Kidney (tissue), 14 donors: ENCODE measurements around the gene OSBPL10. TPM values are rescaled to one million over a fixed set of nuclear protein-coding genes. Genes with fewer than 3 reads are reported as not detected.

Source experiments
- DNase-seq, 5 donors: peaks; one replicate each; pipeline ENCODE4 v3.0.0-alpha.2; 2013 to 2020
- FAIRE-seq: peaks from 2 replicates; lab custom pipeline; 2012; peaks lifted over from hg19 to GRCh38; lab: Jason Lieb, UNC
- H3K27ac ChIP-seq, 2 donors: one replicate each; pipeline ENCODE4 v1.7.0; 2013; ENCODE audit warnings: low read depth in 2 of 2, low read length in 2 of 2, inconsistent platforms in 1 of 2
- H3K27me3 ChIP-seq: one replicate; pipeline ENCODE4 v1.7.1; 2013; ENCODE audit warnings: low read length, inconsistent platforms; ENCODE audit not compliant: control insufficient read depth, insufficient read depth
- H3K36me3 ChIP-seq, 3 donors: one replicate each; pipeline versions ENCODE4 v1.7.0 to v1.7.1; 2013; ENCODE audit warnings: low read length in 3 of 3, control low read depth in 1 of 3, inconsistent platforms in 1 of 3; ENCODE audit not compliant: insufficient read depth in 3 of 3, control insufficient read depth in 2 of 3
- H3K4me1 ChIP-seq, 3 donors: one replicate each; pipeline versions ENCODE4 v1.7.0 to v1.7.1; 2013; ENCODE audit warnings: low read length in 3 of 3, inconsistent platforms in 1 of 3, low read depth in 1 of 3; ENCODE audit not compliant: control insufficient read depth in 2 of 3, insufficient read depth in 2 of 3
- H3K4me3 ChIP-seq, 3 donors: one replicate each; pipeline versions ENCODE4 v1.7.0 to v1.8.1; 2013; ENCODE audit warnings: low read length in 3 of 3, control low read depth in 1 of 3, inconsistent platforms in 1 of 3
- H3K9ac ChIP-seq, 3 donors: one replicate each; pipeline versions ENCODE4 v1.7.0 to v1.7.1; 2013; ENCODE audit warnings: low read length in 3 of 3, control low read depth in 1 of 3, inconsistent platforms in 1 of 3
- H3K9me3 ChIP-seq, 3 donors: one replicate each; pipeline versions ENCODE4 v1.7.0 to v1.7.1; 2013; ENCODE audit warnings: low read length in 3 of 3, control low read depth in 1 of 3, inconsistent platforms in 1 of 3; ENCODE audit not compliant: control insufficient read depth in 2 of 3, insufficient read depth in 1 of 3
- intact Hi-C: fragments of 100-400 bp; cut with DNase I; formaldehyde crosslinking; loops from one replicate; pipeline ENCODE4 v1.11.1; 2022
- polyA plus RNA-seq: library from polyadenylated mRNA; stranded (reverse); fragments of 350-450 nt; fragmentation: Illumina TruSeq; extraction: RNeasy Lipid Tissue Mini Kit (QIAGEN cat#74804); gene quantifications from one replicate; pipeline ENCODE4 v1.2.3, GENCODE V29; 2014; ENCODE audit warnings: low read depth, low replicate concordance; ENCODE audit not compliant: insufficient read depth
- total RNA-seq: library from RNA; stranded (reverse); fragmentation: NEBNext Ultra II Directional; extraction: Animal tissue kit (Norgen Biotek cat#: 25700); gene quantifications from one replicate; pipeline ENCODE4 v1.2.1, GENCODE V29; 2021
- TF ChIP-seq, protein P1 (sequence below): IDR thresholded peaks from 3 replicates; pipeline ENCODE4 v1.5.1; 2012; ENCODE audit warnings: mild to moderate bottlenecking, moderate library complexity, borderline replicate concordance; ENCODE audit not compliant: insufficient read depth; ENCODE audit errors: extremely low read depth
- donor health status: control.
- donor health status: control.
- donor health status: control.
- donor health status: control.
- donor health status: control.
- donor health status: DM: yes; HTN: yes; CAD: no.
- donor health status: Normal renal cell carcinoma (clear cell type).

The OSBPL10 gene
- total and polyA plus RNA-seq, 2 donors from 2014 or later = 11.8 to 89.3 TPM

DNA sequence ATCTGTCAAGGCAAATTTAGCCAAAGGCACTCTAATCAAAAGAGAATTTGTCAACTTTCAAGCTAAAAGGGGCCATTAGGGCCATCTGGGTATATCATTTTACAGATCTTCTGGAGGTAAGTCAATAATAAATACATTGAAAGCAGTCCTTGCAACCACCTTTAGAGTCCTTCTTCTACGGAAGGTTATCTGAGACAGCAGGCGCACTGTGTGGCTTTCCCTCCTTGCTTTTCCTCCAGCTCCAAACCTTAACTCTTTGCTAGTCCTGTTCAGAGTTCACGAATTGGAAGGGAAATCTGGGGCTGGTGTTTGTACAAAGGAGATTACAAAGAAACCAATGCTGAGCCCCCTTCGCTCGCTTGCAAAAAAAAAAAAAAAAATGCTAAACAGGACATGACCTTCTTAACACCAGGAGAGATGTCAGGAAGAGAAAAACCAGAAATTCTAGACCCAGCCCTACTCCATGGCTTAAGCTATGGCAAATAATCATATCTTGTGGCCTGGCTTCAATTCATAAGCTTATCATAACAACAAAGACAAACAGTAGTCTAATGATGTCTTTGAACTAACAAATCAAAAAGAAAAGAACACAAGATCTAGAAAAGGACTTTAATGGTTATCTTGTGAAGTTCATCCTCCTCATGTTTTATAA, 232.7 kb downstream of the OSBPL10 start:
- H3K4me3 ChIP-seq = no peak overlapping the region
- no peaks in the 10 kb centered on the region for H3K9me3 ChIP-seq
- no peaks in the 10 kb centered on the region for H3K36me3 ChIP-seq
- H3K27me3 ChIP-seq = no peaks in the 10 kb centered on the region
- TF ChIP-seq, protein P1, sequence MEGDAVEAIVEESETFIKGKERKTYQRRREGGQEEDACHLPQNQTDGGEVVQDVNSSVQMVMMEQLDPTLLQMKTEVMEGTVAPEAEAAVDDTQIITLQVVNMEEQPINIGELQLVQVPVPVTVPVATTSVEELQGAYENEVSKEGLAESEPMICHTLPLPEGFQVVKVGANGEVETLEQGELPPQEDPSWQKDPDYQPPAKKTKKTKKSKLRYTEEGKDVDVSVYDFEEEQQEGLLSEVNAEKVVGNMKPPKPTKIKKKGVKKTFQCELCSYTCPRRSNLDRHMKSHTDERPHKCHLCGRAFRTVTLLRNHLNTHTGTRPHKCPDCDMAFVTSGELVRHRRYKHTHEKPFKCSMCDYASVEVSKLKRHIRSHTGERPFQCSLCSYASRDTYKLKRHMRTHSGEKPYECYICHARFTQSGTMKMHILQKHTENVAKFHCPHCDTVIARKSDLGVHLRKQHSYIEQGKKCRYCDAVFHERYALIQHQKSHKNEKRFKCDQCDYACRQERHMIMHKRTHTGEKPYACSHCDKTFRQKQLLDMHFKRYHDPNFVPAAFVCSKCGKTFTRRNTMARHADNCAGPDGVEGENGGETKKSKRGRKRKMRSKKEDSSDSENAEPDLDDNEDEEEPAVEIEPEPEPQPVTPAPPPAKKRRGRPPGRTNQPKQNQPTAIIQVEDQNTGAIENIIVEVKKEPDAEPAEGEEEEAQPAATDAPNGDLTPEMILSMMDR = no peak
- intact Hi-C loops = no loop called here
- no peak for FAIRE-seq
- no peaks in the 10 kb centered on the region for H3K4me1 ChIP-seq
- no peak overlapping the region for H3K9ac ChIP-seq
- DNase-seq = no peak
- H3K27ac ChIP-seq = no peak overlapping the region

DNA sequence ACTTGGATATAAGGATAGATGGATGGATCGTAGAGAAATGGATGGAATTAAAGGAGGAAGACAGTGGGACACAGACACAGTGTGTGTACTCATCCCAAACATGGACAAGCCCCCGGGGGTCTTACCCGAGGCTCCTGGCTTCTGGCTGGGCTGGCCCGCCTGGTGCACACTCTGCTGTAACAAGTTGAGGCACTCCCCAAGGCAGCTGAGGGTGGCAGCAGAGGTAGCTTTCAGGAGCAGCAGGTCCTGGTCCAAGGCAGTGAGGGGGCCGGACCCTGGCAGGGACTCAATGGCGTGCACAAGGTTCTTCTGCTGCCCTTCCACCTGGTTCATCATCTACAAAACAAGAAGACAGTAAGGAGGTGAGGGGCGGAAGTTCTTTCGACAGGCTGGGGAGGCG, 233.3 kb downstream of the OSBPL10 start:
- H3K27ac ChIP-seq = no peak overlapping the region
- H3K4me1 ChIP-seq = no peaks in the 10 kb centered on the region
- DNase-seq = no peak

DNA sequence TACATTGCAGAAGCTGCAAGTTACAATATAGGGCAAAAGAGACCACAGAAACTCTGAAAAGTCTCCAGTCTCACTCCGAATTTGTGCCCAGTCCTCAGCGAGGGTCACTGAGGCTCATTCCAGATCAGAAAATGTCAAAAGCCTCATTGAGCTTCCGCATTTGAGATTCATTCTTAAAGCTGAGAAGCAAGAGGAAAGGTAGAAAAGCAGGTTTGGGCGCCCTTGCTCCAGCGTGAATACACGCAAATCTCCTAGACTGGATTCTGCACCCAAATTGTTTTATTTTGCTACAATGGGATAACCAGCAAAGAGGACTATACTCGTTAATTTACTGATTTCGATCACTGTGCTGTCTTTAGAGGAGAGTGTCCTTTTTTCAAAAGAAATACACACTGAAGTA, 236.1 kb downstream of the OSBPL10 start:
- FAIRE-seq = no peak
- DNase-seq = no peak
- H3K4me1 ChIP-seq = no peaks in the 10 kb centered on the region
- TF ChIP-seq, protein P1 = no peak
- H3K27me3 ChIP-seq = no peaks in the 10 kb centered on the region
- no peaks in the 10 kb centered on the region for H3K9me3 ChIP-seq
- H3K27ac ChIP-seq = no peak overlapping the region
- H3K36me3 ChIP-seq = no peaks in the 10 kb centered on the region
- no peak overlapping the region for H3K4me3 ChIP-seq
- H3K9ac ChIP-seq = no peak overlapping the region
- intact Hi-C loops = no loop called here

More for the DNA sequence above, 233.3 kb downstream of the OSBPL10 start:
- no peak overlapping the region for H3K4me3 ChIP-seq
- intact Hi-C loops = no loop called here
- TF ChIP-seq, protein P1 = no peak
- H3K9ac ChIP-seq = no peak overlapping the region
- no peak for FAIRE-seq
- no peaks in the 10 kb centered on the region for H3K36me3 ChIP-seq
- no peaks in the 10 kb centered on the region for H3K27me3 ChIP-seq
- no peaks in the 10 kb centered on the region for H3K9me3 ChIP-seq
